GM03348 (cell line): ENCODE data around the gene CDK5RAP2.
A peak's percentile ranks its signal among the peaks of the same experiment; 100 is the strongest.
"Not testable (repeated sequence)": the region's sequence is repeated elsewhere in the genome, so short reads cannot be mapped to it uniquely, and the experiment has no call there.

Experiments used
- DNase-seq: peaks from one replicate; pipeline ENCODE4 v3.0.0; 2012; ENCODE audit warnings: low spot score

CDK5RAP2 gene

GRCh38 chr9:120580051-120580896, at the start of gene CDK5RAP2:
CDK5RAP2 (minus strand) TSS chr9:120580167; CDS start chr9:120579978, 189 bp downstream.
- peak; percentile 97 for DNase-seq

- not testable (repeated sequence) for DNase-seq
Observed at GRCh38 chr9:120628925-120629497, 49.0 kb upstream of the CDK5RAP2 start.

GRCh38 chr9:120628207-120628924, 48.4 kb upstream of the CDK5RAP2 start:
- no peak for DNase-seq

- no peak for DNase-seq
Observed at GRCh38 chr9:120627073-120627472, 47.1 kb upstream of the CDK5RAP2 start.

GRCh38 chr9:120626512-120626911, 46.5 kb upstream of the CDK5RAP2 start:
- DNase-seq, result no peak

GRCh38 chr9:120625222-120625621, 45.3 kb upstream of the CDK5RAP2 start:
- no peak for DNase-seq

- DNase-seq, result no peak
Observed at GRCh38 chr9:120622790-120623189, 42.8 kb upstream of the CDK5RAP2 start.

GRCh38 chr9:120621941-120622340, 42.0 kb upstream of the CDK5RAP2 start:
- no peak for DNase-seq

- DNase-seq, result peak; percentile 74
Observed at GRCh38 chr9:120619751-120620655, 40.0 kb upstream of the CDK5RAP2 start.

- peak; percentile 61 for DNase-seq
Observed at GRCh38 chr9:120616966-120617935, 37.3 kb upstream of the CDK5RAP2 start.

- no peak for DNase-seq
Observed at GRCh38 chr9:120612218-120612617, 32.3 kb upstream of the CDK5RAP2 start.

GRCh38 chr9:120611690-120612068, 31.7 kb upstream of the CDK5RAP2 start:
- DNase-seq, result no peak

GRCh38 chr9:120610975-120611689, 31.2 kb upstream of the CDK5RAP2 start:
- DNase-seq, result no peak

GRCh38 chr9:120609636-120610035, 29.7 kb upstream of the CDK5RAP2 start:
- no peak for DNase-seq

GRCh38 chr9:120608421-120608820, 28.5 kb upstream of the CDK5RAP2 start:
- no peak for DNase-seq

- DNase-seq, result no peak
Observed at GRCh38 chr9:120603591-120603990, 23.6 kb upstream of the CDK5RAP2 start.

GRCh38 chr9:120603010-120603409, 23.0 kb upstream of the CDK5RAP2 start:
- DNase-seq, result no peak

GRCh38 chr9:120593955-120594277, 13.9 kb upstream of the CDK5RAP2 start:
- no peak for DNase-seq

- no peak for DNase-seq
Observed at GRCh38 chr9:120593250-120593954, 13.4 kb upstream of the CDK5RAP2 start.
